Measurements from ENCODE around the gene GPATCH1.
"Not testable (repeated sequence)": the region's sequence is repeated elsewhere in the genome, so short reads cannot be mapped to it uniquely, and the experiment has no call there.

GPATCH1 gene

DNA sequence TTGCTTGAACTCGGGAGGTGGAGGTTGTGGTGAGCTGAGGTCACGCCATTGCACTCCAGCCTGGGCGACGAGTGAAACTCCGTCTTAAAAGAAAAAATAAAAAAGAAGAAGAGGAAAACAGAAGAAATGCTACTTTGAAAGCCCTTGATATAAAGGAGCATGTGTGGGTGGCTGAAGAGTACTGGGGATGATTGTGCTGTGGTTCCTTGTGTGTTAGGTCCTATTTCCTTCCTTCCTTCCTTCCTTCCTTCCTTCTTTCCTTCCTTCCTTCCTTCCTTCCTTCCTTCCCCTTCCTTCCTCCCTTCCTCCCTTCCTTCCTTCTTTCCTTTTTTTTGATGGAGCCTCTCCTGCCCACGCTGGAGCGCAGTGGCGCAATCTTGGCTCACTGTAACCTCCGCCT is 65.2 kb downstream of the GPATCH1 start:
- DNase-seq (ENCODE audit: low read depth, low spot score), result no peak
- H3K4me3 ChIP-seq (ENCODE audit: low read length), result no peak overlapping the region

DNA sequence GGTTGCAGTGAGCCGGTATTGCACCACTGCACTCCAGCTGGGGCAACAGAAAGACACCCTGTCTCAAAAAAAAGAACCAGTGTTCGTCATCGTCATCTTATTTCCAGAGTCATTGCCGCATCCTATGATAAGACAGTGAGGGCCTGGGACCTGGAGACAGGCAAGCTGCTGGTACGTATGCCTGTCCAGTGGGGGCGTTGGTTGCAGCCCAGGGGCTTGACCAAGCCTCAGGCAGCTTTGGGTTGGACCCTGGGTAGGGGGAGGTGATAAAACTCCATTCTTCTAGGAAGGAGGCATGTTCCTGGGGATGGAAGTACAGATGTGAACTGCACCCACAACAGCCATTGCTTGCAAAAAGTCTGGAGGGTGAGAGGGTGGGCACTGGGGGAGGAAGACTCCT is 66.6 kb downstream of the GPATCH1 start:
- no peak overlapping the region for H3K4me3 ChIP-seq (ENCODE audit: low read length)
- no peak for DNase-seq (ENCODE audit: low read depth, low spot score)

DNA sequence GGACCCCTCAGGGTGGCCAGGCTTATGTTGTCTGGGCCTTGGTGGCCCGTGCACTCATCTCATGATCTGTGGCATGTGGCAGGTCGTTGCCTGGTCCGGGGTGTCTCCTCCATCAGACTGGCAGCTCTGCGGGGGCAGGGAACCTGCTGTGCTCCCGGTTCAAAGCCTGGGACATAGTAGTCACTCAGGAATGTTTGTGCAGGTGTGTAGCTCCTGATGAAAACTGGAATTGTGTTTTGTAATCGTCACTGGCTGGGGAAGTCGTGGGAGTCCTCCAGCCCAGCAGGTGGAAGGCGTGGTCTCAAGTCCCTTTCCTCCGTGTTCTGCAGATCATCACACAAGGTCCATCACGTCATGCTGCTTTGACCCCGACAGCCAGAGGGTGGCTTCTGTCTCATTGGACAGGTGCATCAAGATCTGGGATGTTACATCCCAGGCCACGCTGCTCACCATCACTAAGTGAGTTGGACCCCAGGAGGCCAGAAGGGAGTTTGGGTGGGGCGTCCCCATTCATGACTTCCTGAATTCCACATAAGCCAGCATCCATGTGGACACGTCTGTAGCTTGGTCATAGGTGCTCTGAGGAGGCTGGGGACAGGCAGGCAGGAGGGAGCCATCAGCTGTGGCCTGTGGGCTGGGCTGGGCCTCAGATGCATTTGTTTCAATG is 70.0 kb downstream of the GPATCH1 start:
- no peak for DNase-seq (ENCODE audit: low read depth, low spot score)
- no peak overlapping the region for H3K4me3 ChIP-seq (ENCODE audit: low read length)

DNA sequence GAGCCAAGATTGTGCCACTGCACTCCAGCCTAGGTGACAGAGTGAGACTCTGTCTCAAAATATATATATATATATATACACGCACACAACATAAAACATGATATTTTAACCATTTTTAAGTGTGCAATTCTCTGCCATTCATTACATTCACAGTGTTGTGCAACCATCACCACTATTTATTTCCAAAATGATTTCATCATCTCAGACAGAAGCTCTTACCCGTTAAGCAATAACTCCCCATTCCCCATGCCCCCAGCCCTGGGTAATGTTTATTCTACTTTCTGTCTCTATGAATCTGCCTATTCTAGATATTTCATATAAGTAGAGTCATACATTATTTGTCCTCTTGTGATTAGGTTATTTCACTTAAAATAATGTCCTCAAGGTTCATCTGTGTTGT is 71.2 kb downstream of the GPATCH1 start:
- no peak for DNase-seq (ENCODE audit: low read depth, low spot score)
- H3K4me3 ChIP-seq (ENCODE audit: low read length), result no peak overlapping the region

DNA sequence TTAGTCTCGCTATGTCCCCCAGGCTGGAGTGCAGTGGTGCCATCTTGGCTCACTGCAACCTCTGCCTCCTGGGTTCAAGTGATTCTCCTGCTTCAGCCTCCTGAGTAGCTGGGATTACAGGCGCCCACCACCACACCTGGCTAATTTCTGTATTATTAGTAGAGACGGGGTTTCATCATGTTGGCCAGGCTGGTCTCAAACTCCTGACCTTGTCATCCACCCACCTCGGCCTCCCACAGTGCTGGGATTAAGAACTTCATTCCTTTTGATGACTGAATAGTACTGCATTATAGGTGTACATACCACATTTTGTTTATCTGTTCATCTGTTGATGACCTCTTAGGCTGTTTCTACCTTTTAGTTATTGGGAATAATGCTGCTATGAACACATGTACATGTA is 71.6 kb downstream of the GPATCH1 start:
- DNase-seq (ENCODE audit: low read depth, low spot score); H3K4me3 ChIP-seq (ENCODE audit: low read length): not testable (repeated sequence)

DNA sequence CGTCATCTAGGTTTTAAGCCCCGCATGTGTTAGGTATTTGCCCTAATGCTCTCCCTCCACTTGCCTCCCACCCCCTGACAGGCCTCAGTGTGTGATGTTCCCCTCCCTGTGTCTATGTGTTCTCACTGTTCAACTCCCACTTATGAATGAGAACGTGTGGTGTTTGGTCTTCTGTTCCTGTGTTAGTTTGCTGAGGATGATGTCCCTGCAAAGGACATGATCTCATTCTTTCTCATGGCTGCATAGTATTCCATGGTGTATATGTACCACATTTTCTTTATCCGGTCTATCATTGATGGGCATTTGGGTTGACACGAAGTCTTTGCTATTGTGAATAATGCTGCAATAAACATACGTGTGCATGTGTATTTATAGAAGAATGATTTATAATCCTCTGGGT is 73.3 kb downstream of the GPATCH1 start:
- H3K4me3 ChIP-seq (ENCODE audit: low read length); DNase-seq (ENCODE audit: low read depth, low spot score): not testable (repeated sequence)

DNA sequence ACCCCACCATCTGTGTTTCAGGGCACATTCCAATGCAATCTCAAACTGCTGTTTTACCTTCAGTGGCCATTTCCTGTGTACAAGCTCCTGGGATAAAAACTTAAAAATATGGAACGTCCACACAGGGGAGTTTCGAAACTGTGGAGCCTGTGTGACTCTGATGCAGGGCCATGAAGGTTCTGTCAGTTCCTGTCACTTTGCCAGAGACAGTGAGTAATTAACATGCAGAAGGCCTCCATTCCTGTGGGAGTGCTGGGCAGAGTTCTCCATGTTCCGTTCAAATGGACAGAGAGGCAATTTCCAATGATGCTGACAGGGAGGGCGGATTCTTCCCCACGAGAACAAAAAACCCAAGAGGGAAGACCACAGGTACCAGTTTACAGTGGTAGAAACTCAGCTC is 75.4 kb downstream of the GPATCH1 start:
- no peak for DNase-seq (ENCODE audit: low read depth, low spot score)

DNA sequence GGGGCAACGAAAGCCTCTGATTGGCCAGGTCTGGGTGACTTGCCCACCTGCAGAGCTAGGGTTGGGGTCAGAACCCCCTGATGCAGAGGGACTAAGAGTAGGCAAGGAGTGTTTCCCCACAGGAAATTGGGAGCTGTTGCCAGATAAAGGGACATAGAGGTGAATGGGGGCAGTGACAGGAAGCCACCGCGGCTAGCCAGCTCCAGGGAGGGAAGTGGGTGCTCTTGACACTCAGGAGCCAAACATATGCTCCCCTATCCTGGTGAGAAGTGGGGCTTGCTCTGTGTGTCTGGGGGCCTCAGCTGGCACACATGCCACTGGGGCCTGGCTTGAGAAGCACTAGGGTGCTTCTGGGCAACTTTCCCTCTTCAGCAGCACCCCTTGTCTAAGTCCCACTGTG is 76.9 kb downstream of the GPATCH1 start:
- no peak for DNase-seq (ENCODE audit: low read depth, low spot score)
- H3K4me3 ChIP-seq (ENCODE audit: low read length), result no peak overlapping the region

More for the DNA sequence above, 75.4 kb downstream of the GPATCH1 start:
- H3K4me3 ChIP-seq (ENCODE audit: low read length), result no peak overlapping the region

DNA sequence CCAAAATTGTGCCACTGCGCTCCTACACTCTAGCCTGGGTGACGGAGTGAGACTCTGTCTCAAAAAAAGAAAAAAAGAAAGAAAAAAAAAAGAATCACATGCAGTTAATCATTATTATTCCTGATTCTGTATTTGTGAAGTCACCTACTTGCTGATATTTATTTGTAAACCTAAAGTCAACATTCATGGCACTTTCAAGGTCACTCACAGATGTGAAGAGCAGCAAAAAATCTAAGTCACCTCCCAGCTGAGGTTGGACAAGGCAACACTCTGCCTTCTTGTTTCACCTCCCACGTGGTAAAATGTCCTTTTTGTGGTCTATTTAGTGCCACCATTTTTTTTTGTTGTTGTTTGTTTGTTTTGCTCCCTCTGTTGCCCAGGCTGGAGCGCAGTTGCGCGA is 77.4 kb downstream of the GPATCH1 start:
- DNase-seq (ENCODE audit: low read depth, low spot score), result no peak
- H3K4me3 ChIP-seq (ENCODE audit: low read length), result no peak overlapping the region

DNA sequence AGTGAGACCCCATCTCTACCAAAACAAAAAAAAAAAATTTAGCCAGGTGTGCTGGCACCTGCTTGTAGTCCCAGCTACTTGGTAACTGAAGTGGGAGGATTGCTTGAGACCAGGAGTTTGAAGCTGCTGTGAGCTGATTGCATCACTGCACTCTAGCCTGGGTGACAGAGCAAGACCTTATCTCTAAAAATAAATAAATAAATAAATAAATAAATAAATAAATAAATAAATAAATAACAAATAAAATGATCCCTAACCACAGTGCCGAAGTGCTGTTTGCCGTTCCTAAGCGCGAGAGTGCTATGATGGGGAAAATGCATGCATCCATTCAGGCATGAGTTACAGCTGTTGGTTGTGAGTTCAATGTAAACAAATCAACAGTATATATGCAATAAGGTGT is 78.2 kb downstream of the GPATCH1 start:
- no peak overlapping the region for H3K4me3 ChIP-seq (ENCODE audit: low read length)
- no peak for DNase-seq (ENCODE audit: low read depth, low spot score)

DNA sequence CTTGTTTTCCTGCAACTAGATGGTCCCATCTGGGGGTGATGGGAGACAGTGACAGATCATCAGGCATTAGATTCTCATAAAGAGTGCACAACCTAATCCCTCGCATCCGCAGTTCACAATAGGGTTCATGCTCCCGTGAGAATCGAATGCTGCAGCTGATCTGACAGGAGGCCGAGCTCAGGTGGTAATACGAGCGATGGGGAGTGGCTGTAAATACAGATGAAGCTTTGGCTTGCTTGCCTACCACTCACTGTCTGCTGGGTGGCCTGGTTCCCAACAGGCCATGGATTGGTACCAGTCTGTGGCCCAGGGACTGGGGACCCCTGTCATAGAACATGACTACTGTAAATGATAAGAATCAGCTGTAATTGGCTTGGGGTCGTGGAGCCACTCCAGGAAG is 78.9 kb downstream of the GPATCH1 start:
- H3K4me3 ChIP-seq (ENCODE audit: low read length), result no peak overlapping the region
- no peak for DNase-seq (ENCODE audit: low read depth, low spot score)

DNA sequence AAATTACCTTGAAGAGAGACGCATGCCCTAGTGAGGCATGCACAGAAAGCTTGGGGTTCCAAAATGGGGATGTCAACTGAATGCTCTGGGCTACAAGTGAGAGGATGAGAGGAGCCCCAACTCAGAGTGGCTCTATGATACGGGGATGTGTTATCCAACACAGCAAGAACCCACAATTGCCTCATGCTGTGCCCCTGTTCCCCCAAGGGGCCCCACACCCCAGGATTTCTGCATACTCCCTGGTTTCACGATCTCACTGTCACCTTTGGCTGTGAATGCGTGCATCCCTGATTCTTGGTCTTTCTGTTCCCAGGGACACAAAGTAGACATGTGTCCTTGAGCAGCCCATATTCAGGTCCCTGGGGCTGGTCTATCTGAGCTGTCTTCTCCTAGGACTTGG is 80.2 kb downstream of the GPATCH1 start:
- no peak for DNase-seq (ENCODE audit: low read depth, low spot score)

DNA sequence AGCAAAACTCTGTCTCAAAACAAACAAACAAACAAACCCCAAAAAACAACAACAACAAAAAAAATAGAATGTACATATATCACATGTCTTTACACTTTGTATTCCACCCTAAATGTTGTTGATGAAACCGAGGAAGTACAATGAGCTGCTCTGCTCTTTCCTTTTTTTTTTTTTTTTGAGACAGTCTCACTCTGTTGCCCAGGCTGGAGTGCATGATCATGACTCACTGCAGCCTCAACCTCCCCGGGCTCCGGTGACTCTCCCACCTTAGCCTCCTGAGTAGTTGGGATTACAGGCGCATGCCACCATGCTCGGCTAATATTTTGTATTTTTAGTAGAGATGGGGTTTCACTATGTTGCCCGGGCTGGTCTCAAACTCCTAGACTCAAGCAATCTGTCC is 82.5 kb downstream of the GPATCH1 start:
- H3K4me3 ChIP-seq (ENCODE audit: low read length), result no peak overlapping the region
- no peak for DNase-seq (ENCODE audit: low read depth, low spot score)

More for the DNA sequence above, 80.2 kb downstream of the GPATCH1 start:
- no peak overlapping the region for H3K4me3 ChIP-seq (ENCODE audit: low read length)

DNA sequence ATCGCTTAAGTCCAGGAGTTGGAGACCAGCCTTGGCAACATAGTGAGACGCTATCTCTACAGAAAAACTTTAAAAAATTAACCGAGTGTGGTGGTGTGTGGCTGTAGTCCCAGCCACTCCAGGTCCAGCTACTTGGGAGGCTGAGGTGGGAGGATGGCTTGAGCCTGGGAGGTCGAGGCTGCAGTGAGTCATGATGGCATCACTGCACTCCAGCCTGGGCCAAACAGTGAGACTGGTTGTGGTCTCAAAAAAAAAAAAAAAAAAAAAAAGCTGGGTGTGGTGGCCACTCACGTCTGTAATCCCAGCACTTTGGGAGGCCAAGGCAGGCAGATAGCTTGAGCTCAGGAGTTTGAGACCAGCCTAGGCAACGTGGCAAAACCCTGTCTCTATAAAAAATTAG is 85.1 kb downstream of the GPATCH1 start:
- not testable (repeated sequence) for DNase-seq (ENCODE audit: low read depth, low spot score); H3K4me3 ChIP-seq (ENCODE audit: low read length)

DNA sequence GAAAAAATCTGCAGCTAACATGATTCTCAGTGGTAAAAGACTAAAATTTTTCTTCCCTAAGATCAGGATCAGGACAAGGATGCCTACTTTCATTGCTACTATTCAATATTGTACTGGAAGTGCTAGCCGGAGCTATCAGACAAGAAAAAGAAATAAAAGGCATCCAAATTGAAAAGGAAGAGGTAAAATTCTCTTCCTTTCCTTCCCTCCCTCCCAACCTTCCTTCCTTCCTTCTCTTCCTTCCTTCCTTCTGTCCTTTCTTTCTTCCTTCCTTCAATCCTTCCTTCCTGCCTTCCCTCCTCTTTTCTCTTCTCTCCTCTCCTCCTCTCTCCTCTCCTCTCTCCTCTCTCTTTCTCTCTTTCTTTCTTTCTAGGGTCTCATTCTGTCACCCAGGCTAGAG is 86.5 kb downstream of the GPATCH1 start:
- no peak overlapping the region for H3K4me3 ChIP-seq (ENCODE audit: low read length)
- no peak for DNase-seq (ENCODE audit: low read depth, low spot score)

DNA sequence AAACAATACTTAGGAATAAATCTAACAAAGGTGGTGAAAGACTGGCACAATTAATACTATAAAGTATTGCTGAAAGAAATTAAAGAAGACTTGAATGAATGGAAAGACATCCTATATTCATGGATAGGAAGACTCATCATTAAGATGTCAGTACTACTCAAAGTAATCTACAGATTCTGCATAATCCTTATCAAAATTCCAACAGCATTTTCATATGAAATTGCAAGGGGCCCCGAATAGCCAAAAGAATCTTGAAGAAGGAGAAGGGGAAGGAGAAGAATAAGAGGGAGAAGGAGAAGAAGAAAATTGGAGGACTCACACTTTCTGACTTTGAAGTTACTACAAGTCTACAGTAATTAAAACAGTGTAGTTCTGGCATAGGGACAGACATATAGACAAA is 87.5 kb downstream of the GPATCH1 start:
- H3K4me3 ChIP-seq (ENCODE audit: low read length), result no peak overlapping the region
- DNase-seq (ENCODE audit: low read depth, low spot score), result no peak

DNA sequence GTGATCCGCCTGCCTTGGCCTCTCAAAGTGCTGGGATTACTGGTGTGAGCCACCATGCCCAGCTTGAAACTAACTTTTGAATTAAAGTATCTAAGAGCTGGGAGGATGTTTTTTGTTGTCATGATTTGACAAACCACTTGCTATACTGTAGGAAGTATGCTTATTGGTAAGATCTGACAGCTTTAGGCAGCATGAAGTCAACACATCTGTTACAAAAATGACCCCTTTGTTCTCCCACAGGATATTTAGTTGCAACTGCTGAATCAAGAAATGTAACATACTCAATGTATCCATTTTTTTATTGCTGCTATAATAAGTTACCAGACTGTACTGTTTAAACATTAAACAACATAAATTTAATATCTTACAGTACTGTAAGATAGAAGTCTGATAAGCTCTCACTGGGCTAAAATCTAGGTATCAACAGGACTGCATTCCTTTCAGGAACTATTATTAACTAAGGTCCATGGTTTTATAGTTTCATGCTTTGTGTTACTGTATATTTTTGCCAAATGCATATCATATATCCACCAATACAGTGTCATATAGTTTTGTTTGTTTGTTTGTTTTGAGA is 90.3 kb downstream of the GPATCH1 start:
- no peak for DNase-seq (ENCODE audit: low read depth, low spot score)
- no peak overlapping the region for H3K4me3 ChIP-seq (ENCODE audit: low read length)

DNA sequence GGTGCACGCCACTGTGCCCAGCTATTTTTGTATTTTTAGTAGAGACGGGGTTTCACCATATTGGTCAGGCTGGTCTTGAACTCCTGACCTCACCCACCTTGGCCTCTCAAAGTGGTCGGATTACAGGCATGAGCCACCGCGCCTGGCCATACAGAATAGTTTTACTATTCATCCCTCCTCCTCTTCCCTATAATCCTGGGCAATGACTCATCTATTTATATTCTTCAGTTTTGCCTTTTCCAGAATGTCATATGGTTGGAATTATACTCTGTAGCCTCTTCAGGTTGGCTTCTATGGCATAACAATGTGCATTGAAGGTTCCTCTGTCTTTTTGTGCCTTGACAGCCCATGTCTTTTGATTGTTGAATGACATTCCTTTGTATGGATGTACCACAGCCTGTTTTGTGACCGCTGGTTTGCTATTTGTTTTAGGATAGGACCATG is 91.0 kb downstream of the GPATCH1 start:
- no peak overlapping the region for H3K4me3 ChIP-seq (ENCODE audit: low read length)
- DNase-seq (ENCODE audit: low read depth, low spot score), result no peak

DNA sequence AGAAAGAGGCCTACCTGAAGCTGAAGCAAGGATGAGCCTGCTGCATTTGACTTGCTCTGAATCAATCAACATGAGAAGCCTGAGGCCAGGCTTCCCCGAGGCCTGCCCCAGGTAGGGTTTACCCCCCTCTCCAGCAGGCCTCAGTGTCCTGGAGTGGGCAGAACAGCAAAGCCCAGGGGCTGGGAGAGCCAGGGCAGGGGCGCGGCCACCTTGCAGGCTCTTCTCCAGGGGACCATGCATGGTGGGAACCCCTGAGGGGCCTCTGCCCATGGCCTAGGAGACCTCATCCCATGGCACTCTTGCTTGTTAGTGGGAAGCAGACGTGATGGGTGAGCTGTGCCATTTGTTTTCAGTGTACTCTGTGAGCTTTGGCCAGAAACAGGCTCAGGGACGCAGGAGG is 93.2 kb downstream of the GPATCH1 start:
- DNase-seq (ENCODE audit: low read depth, low spot score), result no peak
- H3K4me3 ChIP-seq (ENCODE audit: low read length), result no peak overlapping the region

DNA sequence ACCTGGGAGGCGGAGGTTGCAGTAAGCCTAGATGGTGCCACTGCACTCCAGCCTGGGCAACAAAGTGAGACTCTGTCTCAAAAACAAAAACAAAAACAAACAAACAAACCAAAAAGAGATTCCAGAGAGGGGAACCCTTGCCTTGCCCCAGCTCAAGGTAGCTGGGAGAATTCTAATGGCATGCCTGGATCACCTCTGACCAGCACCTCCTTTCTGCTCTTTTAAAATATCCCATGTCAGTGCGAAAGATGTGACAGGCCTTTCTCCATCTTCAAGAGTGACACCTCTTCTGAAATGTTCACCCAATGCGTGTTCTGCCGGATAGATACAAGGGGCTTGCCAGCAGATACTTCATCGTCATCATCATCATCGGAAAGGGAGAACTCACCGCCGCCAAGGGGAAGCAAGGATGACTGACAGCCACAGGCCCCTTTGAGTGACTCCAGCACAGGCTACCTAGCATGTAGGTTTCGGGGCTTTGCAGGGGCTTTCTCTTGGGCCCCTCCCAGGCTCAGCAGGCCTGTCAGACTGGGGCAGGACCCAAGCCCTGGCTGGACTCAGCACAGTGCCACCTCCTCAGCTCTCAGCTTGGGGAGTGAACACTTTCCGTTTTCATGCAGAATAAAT is 94.3 kb downstream of the GPATCH1 start:
- DNase-seq (ENCODE audit: low read depth, low spot score), result no peak
- H3K4me3 ChIP-seq (ENCODE audit: low read length), result no peak overlapping the region

Measured in Jurkat, Clone E6-1 (cell line).